H9 (cell line): ENCODE measurements around the gene BBS12. TPM values are rescaled to one million over a fixed set of nuclear protein-coding genes. Genes with fewer than 3 reads are reported as not detected.

Experiments used
- DNase-seq: peaks from one replicate; pipeline ENCODE4 v3.0.0-alpha.2; 2017
- H2AFZ ChIP-seq: one replicate; pipeline ENCODE4 v1.6.1; 2013; ENCODE audit warnings: mild to moderate bottlenecking, low read length, control low read depth, moderate library complexity
- H2AK5ac ChIP-seq: 2 replicates; pipeline ENCODE4 v1.6.1; 2013; ENCODE audit warnings: low read length, control low read depth, mixed read lengths; ENCODE audit not compliant: insufficient read length
- H2BK120ac ChIP-seq: one replicate; pipeline ENCODE4 v1.6.1; 2013; ENCODE audit warnings: low read depth, mild to moderate bottlenecking, low read length, control low read depth, inconsistent platforms; ENCODE audit not compliant: poor library complexity, severe bottlenecking
- H2BK12ac ChIP-seq: 2 replicates; pipeline ENCODE4 v1.6.1; 2013; ENCODE audit warnings: low read length, control low read depth, mixed read lengths, low read depth; ENCODE audit not compliant: insufficient read length
- H2BK15ac ChIP-seq: 2 replicates; pipeline ENCODE4 v1.6.1; 2013; ENCODE audit warnings: low read depth, low read length, control low read depth
- H2BK20ac ChIP-seq: one replicate; pipeline ENCODE4 v1.6.1; 2013; ENCODE audit warnings: low read depth, mild to moderate bottlenecking, low read length, control low read depth, inconsistent platforms; ENCODE audit not compliant: poor library complexity, severe bottlenecking
- H2BK5ac ChIP-seq: 2 replicates; pipeline ENCODE4 v1.6.1; 2013; ENCODE audit warnings: low read length, control low read depth, mixed read lengths; ENCODE audit not compliant: insufficient read length
- H3K14ac ChIP-seq: 2 replicates; pipeline ENCODE4 v1.6.1; 2013; ENCODE audit warnings: low read length, control low read depth; ENCODE audit not compliant: insufficient read depth
- H3K18ac ChIP-seq: 2 replicates; pipeline ENCODE4 v1.6.1; 2013; ENCODE audit warnings: low read depth, mild to moderate bottlenecking, mixed read lengths, low read length, control low read depth; ENCODE audit not compliant: insufficient read length
- H3K23ac ChIP-seq: 2 replicates; pipeline ENCODE4 v1.6.1; 2013; ENCODE audit warnings: low read length, control low read depth, mixed read lengths, low read depth; ENCODE audit not compliant: insufficient read length
- H3K23me2 ChIP-seq: 2 replicates; pipeline ENCODE4 v1.6.1; 2013; ENCODE audit warnings: low read depth, mild to moderate bottlenecking, mixed read lengths, low read length, control low read depth; ENCODE audit not compliant: insufficient read length, poor library complexity, severe bottlenecking
- H3K27ac ChIP-seq: 2 replicates; pipeline ENCODE4 v1.5.1; 2013; ENCODE audit warnings: low read length, control low read depth, mixed read lengths, low read depth; ENCODE audit not compliant: insufficient read length
- H3K27me3 ChIP-seq: 2 replicates; pipeline ENCODE4 v1.6.1; 2013; ENCODE audit warnings: low read length, control low read depth, inconsistent platforms; ENCODE audit not compliant: insufficient read depth
- H3K4ac ChIP-seq: 2 replicates; pipeline ENCODE4 v1.6.1; 2013; ENCODE audit warnings: low read depth, mild to moderate bottlenecking, control low read depth, inconsistent platforms, low read length, moderate library complexity
- H3K4me1 ChIP-seq: 2 replicates; pipeline ENCODE4 v1.6.1; 2013; ENCODE audit warnings: low read length, control low read depth, inconsistent platforms; ENCODE audit not compliant: insufficient read depth
- H3K4me2 ChIP-seq: 2 replicates; pipeline ENCODE4 v1.6.1; 2013; ENCODE audit warnings: low read length, control low read depth, mixed read lengths; ENCODE audit not compliant: insufficient read length, insufficient read depth
- H3K56ac ChIP-seq: 2 replicates; pipeline ENCODE4 v1.6.1; 2013; ENCODE audit warnings: low read depth, mild to moderate bottlenecking, mixed read lengths, low read length, control low read depth; ENCODE audit not compliant: insufficient read length
- H3K79me1 ChIP-seq: 2 replicates; pipeline ENCODE4 v1.6.1; 2013; ENCODE audit warnings: low read depth, mild to moderate bottlenecking, moderate library complexity, low read length, control low read depth, inconsistent platforms; ENCODE audit not compliant: insufficient read depth, poor library complexity, severe bottlenecking
- H3K79me2 ChIP-seq: 2 replicates; pipeline ENCODE4 v1.6.1; 2013; ENCODE audit warnings: low read length, control low read depth, inconsistent platforms; ENCODE audit not compliant: insufficient read depth
- H3K9ac ChIP-seq: 2 replicates; pipeline ENCODE4 v1.6.1; 2013; ENCODE audit warnings: low read length, control low read depth, mixed read lengths; ENCODE audit not compliant: insufficient read length; ENCODE audit errors: extremely low read depth
- H3K9me3 ChIP-seq: one replicate; pipeline ENCODE4 v1.6.1; 2013; ENCODE audit warnings: low read depth, low read length, inconsistent platforms; ENCODE audit not compliant: control insufficient read depth
- H3T11ph ChIP-seq: one replicate; pipeline ENCODE4 v1.6.1; 2013; ENCODE audit warnings: mild to moderate bottlenecking, low read length, control low read depth, inconsistent platforms
- H4K20me1 ChIP-seq: one replicate; pipeline ENCODE4 v1.6.1; 2013; ENCODE audit not compliant: control insufficient read depth, insufficient read length, insufficient read depth
- H4K5ac ChIP-seq: 2 replicates; pipeline ENCODE4 v1.6.1; 2013; ENCODE audit warnings: low read depth, mild to moderate bottlenecking, mixed read lengths, low read length, control low read depth; ENCODE audit not compliant: insufficient read length
- H4K8ac ChIP-seq: replicated peaks from 2 replicates; pipeline ENCODE4 v1.6.1; 2013; ENCODE audit warnings: low read length, control low read depth, mixed read lengths, low read depth; ENCODE audit not compliant: insufficient read length
- H4K91ac ChIP-seq: 2 replicates; pipeline ENCODE4 v1.6.1; 2013; ENCODE audit warnings: low read depth, mild to moderate bottlenecking, moderate library complexity, mixed read lengths, low read length, control low read depth; ENCODE audit not compliant: insufficient read length
- H3K27ac Mint-ChIP-seq, 3 experiments: 2 replicates in 2 of 3; 3 replicates in 1 of 3; pipeline ENCODE4 v1.8.0; 2020 to 2021; ENCODE audit warnings: mixed read lengths in 3 of 3, mild to moderate bottlenecking in 1 of 3, moderate library complexity in 1 of 3
- H3K27me3 Mint-ChIP-seq: 2 replicates; pipeline ENCODE4 v1.8.0; 2021; ENCODE audit warnings: low read depth, mild to moderate bottlenecking, moderate library complexity, mixed read lengths
- H3K36me3 Mint-ChIP-seq, 3 experiments: 2 replicates in 2 of 3; 3 replicates in 1 of 3; pipeline ENCODE4 v1.8.0; 2020 to 2021; ENCODE audit warnings: low read depth in 3 of 3, mixed read lengths in 3 of 3; ENCODE audit not compliant: insufficient read depth in 1 of 3
- H3K4me1 Mint-ChIP-seq, 2 experiments: 2 replicates each; pipeline ENCODE4 v1.8.0; 2020; ENCODE audit warnings: mixed read lengths in 2 of 2
- H3K4me3 Mint-ChIP-seq, 2 experiments: 2 replicates in 1 of 2; 3 replicates in 1 of 2; pipeline ENCODE4 v1.8.0; 2020 to 2021; ENCODE audit warnings: mild to moderate bottlenecking in 2 of 2, mixed read lengths in 2 of 2, moderate library complexity in 1 of 2
- H3K9me3 Mint-ChIP-seq, 2 experiments: 2 replicates in 1 of 2; 3 replicates in 1 of 2; pipeline ENCODE4 v1.8.0; 2020; ENCODE audit warnings: mild to moderate bottlenecking in 2 of 2, mixed read lengths in 2 of 2, moderate library complexity in 1 of 2
- CTCF ChIP-seq: fragments of 200-600 bp; sonication (generic); conservative IDR thresholded peaks from 3 replicates; pipeline ENCODE4 v1.8.0; 2021; ENCODE audit warnings: antibody characterized with exemption, mild to moderate bottlenecking
- WGBS: extraction: QIAGEN DNeasy Blood & Tissue Kit; methylation state at CpG from one replicate; pipeline ENCODE4 v1.1.7; 2013; ENCODE audit warnings: missing lambda C conversion rate, low lambda C conversion rate, mixed read lengths; ENCODE audit not compliant: insufficient read length; ENCODE audit errors: extremely low coverage; 5-methylcytosine and 5-hydroxymethylcytosine counted together
- total RNA-seq: library from RNA; stranded (reverse); gene quantifications from 2 replicates; pipeline ENCODE4 v1.2.1, GENCODE V29; 2021

BBS12 gene
- total RNA-seq, 1 experiment from 2014 or later = 1.2 TPM

GRCh38 chr4:122705547-122706117 lies 26.9 kb upstream of the BBS12 start:
- Histone ChIP-seq H3K18ac (no peak overlapping the region), H3K23me2 (no peaks in the 10 kb centered on the region), H3K4ac (no peak overlapping the region), H2BK12ac (no peak overlapping the region), H2BK120ac (no peak overlapping the region), H4K8ac (no peak overlapping the region), H3K56ac (no peak overlapping the region), H3K27me3 (no peaks in the 10 kb centered on the region), H3T11ph (no peak overlapping the region), H3K27ac (no peak overlapping the region), H4K20me1 (no peaks in the 10 kb centered on the region), H4K5ac (no peak overlapping the region), H3K9ac (no peak overlapping the region), H3K9me3 (no peaks in the 10 kb centered on the region), H3K14ac (no peak overlapping the region), H3K4me2 (no peak overlapping the region), H4K91ac (no peak overlapping the region), H3K4me1 (no peaks in the 10 kb centered on the region), H2BK15ac (no peak overlapping the region), H2BK20ac (no peak overlapping the region), H2AK5ac (no peak overlapping the region), H2BK5ac (no peak overlapping the region), H3K79me2 (no peaks in the 10 kb centered on the region), H2AFZ (no peak overlapping the region), H3K23ac (no peak overlapping the region), H3K79me1 (no peaks in the 10 kb centered on the region)
- H3K4me3 Mint-ChIP-seq = no peak overlapping the region
- TF ChIP-seq CTCF = no peak
- H3K4me1 Mint-ChIP-seq = peaks cover 3 to 9% of the 10 kb centered on the region in 2 experiments; a peak in 3 of 4 replicates
- H3K36me3 Mint-ChIP-seq = no peaks in the 10 kb centered on the region
- H3K27ac Mint-ChIP-seq = no peak overlapping the region; a peak in 2 of 7 replicates
- no peak for DNase-seq
- no CpG with 5 or more reads among the region's 1 CpG for WGBS
- no peaks in the 10 kb centered on the region for H3K27me3 Mint-ChIP-seq
- no peaks in the 10 kb centered on the region for H3K9me3 Mint-ChIP-seq
